HG02870 (cell line): ENCODE data around the gene PPIL6.

Experiments
- ATAC-seq: cut with Tn5 transposase; IDR thresholded peaks from one replicate; pipeline ENCODE4 v1.9.1; 2021; ENCODE audit warnings: mild to moderate bottlenecking, moderate library complexity; ENCODE audit not compliant: unreplicated experiment

Gene PPIL6

GRCh38 chr6:109406196-109406595 lies 34.2 kb downstream of the PPIL6 start:
- no peak for ATAC-seq

GRCh38 chr6:109397020-109397419 lies 43.4 kb downstream of the PPIL6 start:
- ATAC-seq, result no peak

GRCh38 chr6:109396046-109396718 lies 44.2 kb downstream of the PPIL6 start:
- peak; percentile 63 for ATAC-seq

- ATAC-seq, result no peak
Observed at GRCh38 chr6:109393886-109394281, 46.5 kb downstream of the PPIL6 start.

GRCh38 chr6:109393157-109393885 lies 47.1 kb downstream of the PPIL6 start:
- ATAC-seq, result no peak

GRCh38 chr6:109389650-109390274 lies 50.7 kb downstream of the PPIL6 start:
- ATAC-seq, result no peak

- no peak for ATAC-seq
Observed at GRCh38 chr6:109388265-109388664, 52.2 kb downstream of the PPIL6 start.

- no peak for ATAC-seq
Observed at GRCh38 chr6:109383438-109383940, 56.9 kb downstream of the PPIL6 start.

GRCh38 chr6:109382576-109383437 lies 57.6 kb downstream of the PPIL6 start:
- peak; percentile 57 for ATAC-seq

GRCh38 chr6:109381747-109382575 lies 58.5 kb downstream of the PPIL6 start, which contains the start of gene CD164:
Gene CD164, minus strand, starts transcription at chr6:109382467. Its CDS starts 89 bp downstream, at chr6:109382378.
- peak; percentile 44 for ATAC-seq

GRCh38 chr6:109381061-109381746 lies 59.2 kb downstream of the PPIL6 start:
- no peak for ATAC-seq

GRCh38 chr6:109379711-109380110 lies 60.7 kb downstream of the PPIL6 start:
- ATAC-seq, result no peak

- no peak for ATAC-seq
Observed at GRCh38 chr6:109377717-109378116, 62.7 kb downstream of the PPIL6 start.

GRCh38 chr6:109374326-109374892 lies 66.0 kb downstream of the PPIL6 start:
- ATAC-seq, result no peak

GRCh38 chr6:109373762-109374161 lies 66.7 kb downstream of the PPIL6 start:
- peak; percentile 91 for ATAC-seq

GRCh38 chr6:109373331-109373730 lies 67.1 kb downstream of the PPIL6 start:
- peak; percentile 15 for ATAC-seq

- no peak for ATAC-seq
Observed at GRCh38 chr6:109372130-109372529, 68.3 kb downstream of the PPIL6 start.

GRCh38 chr6:109370792-109371191 lies 69.6 kb downstream of the PPIL6 start:
- no peak for ATAC-seq

GRCh38 chr6:109370336-109370735 lies 70.1 kb downstream of the PPIL6 start:
- ATAC-seq, result no peak
